ENCODE results near the gene RAB38.

DNA sequence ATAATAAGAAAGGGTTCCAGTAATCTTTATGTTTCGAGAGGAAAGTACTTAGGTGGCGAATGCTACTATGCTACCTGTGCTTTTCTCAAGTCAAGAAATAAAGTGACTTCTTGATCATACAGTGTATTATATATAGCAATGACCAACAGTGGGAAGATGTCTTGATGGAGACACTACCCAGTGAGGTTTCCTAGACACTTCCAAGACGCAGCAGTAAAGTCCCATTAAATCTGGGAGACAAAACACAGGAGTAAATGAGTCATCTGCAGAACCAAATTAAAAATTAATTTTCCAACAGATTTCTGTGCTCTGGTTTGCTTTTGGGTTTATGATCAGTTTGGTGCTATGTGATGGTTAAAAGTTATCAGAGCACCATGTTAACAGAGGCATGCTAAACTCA is 29.1 kb upstream of the RAB38 start:
- TF ChIP-seq, protein P1, sequence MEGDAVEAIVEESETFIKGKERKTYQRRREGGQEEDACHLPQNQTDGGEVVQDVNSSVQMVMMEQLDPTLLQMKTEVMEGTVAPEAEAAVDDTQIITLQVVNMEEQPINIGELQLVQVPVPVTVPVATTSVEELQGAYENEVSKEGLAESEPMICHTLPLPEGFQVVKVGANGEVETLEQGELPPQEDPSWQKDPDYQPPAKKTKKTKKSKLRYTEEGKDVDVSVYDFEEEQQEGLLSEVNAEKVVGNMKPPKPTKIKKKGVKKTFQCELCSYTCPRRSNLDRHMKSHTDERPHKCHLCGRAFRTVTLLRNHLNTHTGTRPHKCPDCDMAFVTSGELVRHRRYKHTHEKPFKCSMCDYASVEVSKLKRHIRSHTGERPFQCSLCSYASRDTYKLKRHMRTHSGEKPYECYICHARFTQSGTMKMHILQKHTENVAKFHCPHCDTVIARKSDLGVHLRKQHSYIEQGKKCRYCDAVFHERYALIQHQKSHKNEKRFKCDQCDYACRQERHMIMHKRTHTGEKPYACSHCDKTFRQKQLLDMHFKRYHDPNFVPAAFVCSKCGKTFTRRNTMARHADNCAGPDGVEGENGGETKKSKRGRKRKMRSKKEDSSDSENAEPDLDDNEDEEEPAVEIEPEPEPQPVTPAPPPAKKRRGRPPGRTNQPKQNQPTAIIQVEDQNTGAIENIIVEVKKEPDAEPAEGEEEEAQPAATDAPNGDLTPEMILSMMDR (IDR thresholded peaks at IDR 0.05): no peak
- no peak for TF ChIP-seq ZFX (IDR thresholded peaks at IDR 0.05; ENCODE audit: borderline replicate concordance)
